HepG2 (cell line): ENCODE data around the gene PDIA6. TPM values are rescaled to one million over a fixed set of nuclear protein-coding genes. Genes with fewer than 3 reads are reported as not detected.

Source experiments
- ATAC-seq: fragments of 200-7000 bp; cut with Tn5 transposase; 3 replicates; pipeline ENCODE4 v1.9.1; 2020; ENCODE audit warnings: mild to moderate bottlenecking, moderate library complexity
- BruUV-seq: library from RNA; stranded (reverse); fragments of 400-500 nt; replicated peaks from 2 replicates; lab custom pipeline; 2021; lab: Mats Ljungman, UMichigan
- CTCF ChIA-PET: fragments of 300-600 bp; formaldehyde crosslinking; extraction: SDS; loops from one replicate; lab custom pipeline; 2021; ENCODE audit warnings: low total read pairs, inconsistent platforms, low intra/inter-chr PET ratio; lab: Yijun Ruan, JAX
- POLR2A ChIA-PET: fragments of 350-600 bp; sonication (Branson Sonifier 250); formaldehyde crosslinking; loops from one replicate; lab custom pipeline; 2020; ENCODE audit warnings: antibody characterized with exemption, inconsistent platforms; lab: Yijun Ruan, JAX
- DNase-seq: peaks from one replicate; pipeline ENCODE4 v3.0.0-alpha.2; 2015; ENCODE audit warnings: low spot score
- FAIRE-seq: peaks from 3 replicates; lab custom pipeline; 2011; peaks lifted over from hg19 to GRCh38; lab: Jason Lieb, UNC
- H2AFZ ChIP-seq: one replicate; pipeline ENCODE4 v1.6.1; 2011; ENCODE audit warnings: low read length, inconsistent platforms
- H3K27ac ChIP-seq: fragments of 300-600 bp; 3 replicates; pipeline ENCODE4 v1.8.0; 2011; ENCODE audit warnings: mixed run types, mild to moderate bottlenecking, mixed read lengths, low read length, inconsistent platforms; ENCODE audit not compliant: insufficient read depth; ENCODE audit errors: extremely low read length
- H3K27me3 ChIP-seq, 2 experiments: fragments of 200-600 bp in 1 of 2; 2 replicates in 1 of 2; 3 replicates in 1 of 2; pipeline versions ENCODE4 v1.6.0 to v1.8.0; 2011; ENCODE audit warnings: low read length in 2 of 2, mild to moderate bottlenecking in 2 of 2, moderate library complexity in 2 of 2, inconsistent platforms in 1 of 2; ENCODE audit not compliant: insufficient read depth in 2 of 2, control insufficient read depth in 1 of 2
- H3K36me3 ChIP-seq, 2 experiments: fragments of 200-600 bp in 1 of 2; replicated peaks in 1 of 2; 2 replicates in 1 of 2; 3 replicates in 1 of 2; pipeline versions ENCODE4 v1.5.1 to v1.8.0; 2011; ENCODE audit warnings: low read length in 2 of 2, inconsistent platforms in 1 of 2; ENCODE audit not compliant: insufficient read depth in 2 of 2, control insufficient read depth in 1 of 2
- H3K4me1 ChIP-seq: 2 replicates; pipeline ENCODE4 v1.5.1; 2012; ENCODE audit warnings: low read length, inconsistent platforms; ENCODE audit not compliant: insufficient read depth
- H3K4me2 ChIP-seq: 2 replicates; pipeline ENCODE4 v1.6.0; 2011; ENCODE audit warnings: low read depth, low read length, inconsistent platforms
- H3K4me3 ChIP-seq, 3 experiments: fragments of 200-600 bp in 1 of 3; sonication (generic), shearing (Covaris generic) in 1 of 3; replicated peaks in 1 of 3; 2 replicates each; pipeline ENCODE4 v1.5.1; 2011 to 2016; ENCODE audit warnings: low read length in 3 of 3, inconsistent platforms in 2 of 3, low read depth in 2 of 3, mild to moderate bottlenecking in 2 of 3, control low read depth in 1 of 3, mixed read lengths in 1 of 3; ENCODE audit not compliant: insufficient read depth in 1 of 3
- H3K79me2 ChIP-seq: one replicate; pipeline ENCODE4 v1.6.1; 2011; ENCODE audit warnings: low read length, inconsistent platforms; ENCODE audit not compliant: insufficient read depth
- H3K9ac ChIP-seq: 2 replicates; pipeline ENCODE4 v1.6.0; 2011; ENCODE audit warnings: mild to moderate bottlenecking, low read depth, low read length, inconsistent platforms; ENCODE audit not compliant: insufficient read depth
- H3K9me3 ChIP-seq: 2 replicates; pipeline ENCODE4 v1.5.1; 2012; ENCODE audit warnings: mild to moderate bottlenecking, low read length
- H4K20me1 ChIP-seq: 2 replicates; pipeline ENCODE4 v1.6.0; 2011; ENCODE audit warnings: inconsistent platforms, mild to moderate bottlenecking, low read length, moderate library complexity; ENCODE audit not compliant: insufficient read depth
- ATAD3A ChIP-seq: sonication (generic); formaldehyde crosslinking; IDR thresholded peaks from 2 replicates; pipeline ENCODE4 v1.4.0; 2020; ENCODE audit warnings: missing genetic modification reagents
- BRF2 ChIP-seq: sonication (generic); formaldehyde crosslinking; IDR thresholded peaks from 2 replicates; pipeline ENCODE4 v1.8.1; 2022; ENCODE audit warnings: mild to moderate bottlenecking, missing genetic modification reagents
- DNMT1 ChIP-seq: sonication (generic); formaldehyde crosslinking; IDR thresholded peaks from 2 replicates; pipeline ENCODE4 v1.5.1; 2020; ENCODE audit warnings: mild to moderate bottlenecking, missing genetic modification reagents
- ELF1 ChIP-seq: sonication (generic); formaldehyde crosslinking; IDR thresholded peaks from 2 replicates; pipeline ENCODE4 v1.4.0; 2020; ENCODE audit warnings: missing genetic modification reagents
- KAT8 ChIP-seq: IDR thresholded peaks from 2 replicates; pipeline ENCODE4 v1.6.1; 2016; ENCODE audit warnings: missing genetic modification reagents, missing compliant biosample characterization
- KDM1A ChIP-seq: IDR thresholded peaks from 2 replicates; pipeline ENCODE4 v1.6.1; 2016; ENCODE audit warnings: missing compliant biosample characterization
- KLF16 ChIP-seq, 2 experiments: sonication (generic) in 1 of 2; formaldehyde crosslinking in 1 of 2; IDR thresholded peaks; 2 replicates each; pipeline versions ENCODE4 v1.6.1 to v1.8.0; 2016 to 2023; ENCODE audit warnings: missing genetic modification reagents in 2 of 2, missing compliant biosample characterization in 1 of 2
- MED8 ChIP-seq: sonication (generic); formaldehyde crosslinking; IDR thresholded peaks from 2 replicates; pipeline ENCODE4 v1.8.1; 2023; ENCODE audit warnings: mild to moderate bottlenecking, missing genetic modification reagents; ENCODE audit not compliant: insufficient replicate concordance
- TRIM24 ChIP-seq: sonication (generic); formaldehyde crosslinking; IDR thresholded peaks from 2 replicates; pipeline ENCODE4 v1.8.0; 2022; ENCODE audit warnings: mild to moderate bottlenecking, missing genetic modification reagents
- ZBTB3 ChIP-seq: sonication (generic); formaldehyde crosslinking; IDR thresholded peaks from 2 replicates; pipeline ENCODE4 v1.4.0; 2020; ENCODE audit warnings: low read depth, mild to moderate bottlenecking, moderate library complexity, missing genetic modification reagents, borderline replicate concordance
- ZBTB44 ChIP-seq: sonication (generic); formaldehyde crosslinking; IDR thresholded peaks from 2 replicates; pipeline ENCODE4 v1.4.0; 2020; ENCODE audit warnings: missing genetic modification reagents
- ZFP36L2 ChIP-seq: sonication (generic); formaldehyde crosslinking; IDR thresholded peaks from 2 replicates; pipeline ENCODE4 v1.4.0; 2020; ENCODE audit warnings: missing genetic modification reagents
- ZGPAT ChIP-seq: IDR thresholded peaks from 2 replicates; pipeline ENCODE4 v1.6.1; 2016; ENCODE audit warnings: mild to moderate bottlenecking
- ZNF20 ChIP-seq: sonication (generic); formaldehyde crosslinking; IDR thresholded peaks from 2 replicates; pipeline ENCODE4 v1.4.0; 2020; ENCODE audit warnings: mild to moderate bottlenecking, moderate library complexity, missing genetic modification reagents
- ZNF3 ChIP-seq: IDR thresholded peaks from 2 replicates; pipeline ENCODE4 v1.7.0; 2017; ENCODE audit warnings: inconsistent platforms
- ZNF501 ChIP-seq: sonication (generic); formaldehyde crosslinking; IDR thresholded peaks from 2 replicates; pipeline ENCODE4 v1.5.1; 2020; ENCODE audit warnings: mild to moderate bottlenecking, moderate library complexity, missing genetic modification reagents
- ZNF549 ChIP-seq: sonication (generic); formaldehyde crosslinking; IDR thresholded peaks from 2 replicates; pipeline ENCODE4 v1.5.0; 2020; ENCODE audit warnings: missing genetic modification reagents
- ZNF567 ChIP-seq: sonication (generic); formaldehyde crosslinking; IDR thresholded peaks from 2 replicates; pipeline ENCODE4 v1.8.1; 2023; ENCODE audit warnings: mild to moderate bottlenecking, missing genetic modification reagents, borderline replicate concordance
- ZNF629 ChIP-seq: sonication (generic); formaldehyde crosslinking; conservative IDR thresholded peaks from 2 replicates; pipeline ENCODE4 v1.5.0; 2020; ENCODE audit warnings: missing genetic modification reagents
- ZNF639 ChIP-seq: conservative IDR thresholded peaks from 2 replicates; pipeline ENCODE4 v1.6.1; 2018; ENCODE audit warnings: missing genetic modification reagents
- ZNF747 ChIP-seq: sonication (generic); formaldehyde crosslinking; IDR thresholded peaks from 2 replicates; pipeline ENCODE4 v1.8.1; 2023; ENCODE audit warnings: missing genetic modification reagents, mild to moderate bottlenecking, borderline replicate concordance
- WGBS: methylation state at CpG from one replicate; pipeline ENCODE4 v1.1.6; 2017; ENCODE audit warnings: low lambda C conversion rate; 5-methylcytosine and 5-hydroxymethylcytosine counted together
- in situ Hi-C: cut with HindIII; loops from 2 replicates; pipeline ENCODE4 v1.10.0; 2017; ENCODE audit warnings: low pct_unique_long_range_greater_than_20kb; ENCODE audit not compliant: extremely low pct_ligation_motif_present
- intact Hi-C: fragments of 100-400 bp; cut with micrococcal nuclease; formaldehyde crosslinking; loops from one replicate; pipeline ENCODE4 v1.10.0; 2022; ENCODE audit not compliant: unreplicated experiment
- polyA plus RNA-seq, 8 experiments: library from polyadenylated mRNA; depleted of rRNA in 3 of 8; stranded (reverse) in 7 of 8; unstranded in 1 of 8; fragments of >200 nt; fragmentation: Illumina TruSeq in 4 of 8; extraction: Trizol in 4 of 8; gene quantifications; 2 replicates each; pipeline versions ENCODE4 v1.2.1 to v1.2.3, GENCODE V29; 2011 to 2016; ENCODE audit warnings: low read depth in 4 of 8, missing spikeins in 1 of 8, mixed read lengths in 1 of 8; ENCODE audit not compliant: insufficient read depth in 1 of 8
- total RNA-seq, 5 experiments: library from RNA; depleted of rRNA; stranded (reverse); fragments of >200 nt; fragmentation: Illumina TruSeq; extraction: Trizol; gene quantifications; 2 replicates each; pipeline ENCODE4 v1.2.3, GENCODE V29; 2016; ENCODE audit warnings: low read depth in 1 of 5

PDIA6 gene
- total and polyA plus RNA-seq, 2 of the 13 experiments (the other 11 are each of a cell fraction or from before 2014, with no cell fraction given) = 586 to 642 TPM

GRCh38 chr2:10753156-10753555 lies 59.4 kb downstream of the PDIA6 start (continued):
- TF ChIP-seq BRF2 (CRISPR knock-in tag) (no peak), ZNF747 (CRISPR knock-in tag) (no peak), ZNF629 (CRISPR knock-in tag) (no peak), MED8 (CRISPR knock-in tag) (no peak), ZGPAT (CRISPR knock-in tag) (no peak)

GRCh38 chr2:10752236-10752635 lies 60.3 kb downstream of the PDIA6 start:
- DNase-seq (no peak), FAIRE-seq (no peak), ATAC-seq (peak; percentile 56)
- BruUV-seq = no TSS peak
- Histone ChIP-seq H3K27me3 (peaks cover 0 to 14% of the 10 kb centered on the region in 2 experiments; a peak in 4 of 5 replicates), H3K4me2 (no peak overlapping the region), H4K20me1 (no peaks in the 10 kb centered on the region), H3K4me3 (no peak overlapping the region), H3K9me3 (no peaks in the 10 kb centered on the region), H2AFZ (no peak overlapping the region), H3K27ac (no peak overlapping the region), H3K79me2 (no peaks in the 10 kb centered on the region), H3K4me1 (peaks cover 12% of the 10 kb centered on the region), H3K36me3 (no peaks in the 10 kb centered on the region)
- ChIA-PET CTCF (no interaction called here), POLR2A (no interaction called here)
- intact Hi-C loops = no loop called here
- WGBS = 15% methylated on average over 5 of the region's 5 CpGs
- TF ChIP-seq ZBTB44 (CRISPR knock-in tag) = no peak
- no peak for TF ChIP-seq TRIM24
- no peak for TF ChIP-seq KDM1A (CRISPR knock-in tag)
- no peak for TF ChIP-seq KAT8
- TF ChIP-seq ZNF3 (CRISPR knock-in tag) = no peak
- TF ChIP-seq ZBTB3 (CRISPR knock-in tag) = no peak
- no peak for TF ChIP-seq ZNF549 (CRISPR knock-in tag)
- no peak for TF ChIP-seq ZNF20 (CRISPR knock-in tag)
- TF ChIP-seq ZFP36L2 (CRISPR knock-in tag) = no peak
- TF ChIP-seq ELF1 (CRISPR knock-in tag) = no peak
- no peak for TF ChIP-seq ATAD3A
- no peak for TF ChIP-seq ZNF501 (CRISPR knock-in tag)
- TF ChIP-seq KLF16 (CRISPR knock-in tag; IDR thresholded peaks at IDR 0.05) = no peak
- TF ChIP-seq DNMT1 (CRISPR knock-in tag) = no peak
- TF ChIP-seq ZNF567 = no peak
- TF ChIP-seq ZNF639 (CRISPR knock-in tag) = no peak
- TF ChIP-seq, all 625 proteins: peak for 0
- in situ Hi-C loops = no loop called here
- no peak overlapping the region for H3K9ac ChIP-seq
